Fibroblast of lung (primary cell): ENCODE measurements around the gene WDR36. TPM values are rescaled to one million over a fixed set of nuclear protein-coding genes. Genes with fewer than 3 reads are reported as not detected.

Experiments
- DNase-seq, 2 donors: peaks; one replicate each; pipeline versions ENCODE4 v3.0.0 to v3.0.0-alpha.2; 2010; ENCODE audit warnings: low read depth in 2 of 2
- H2AFZ ChIP-seq: 2 replicates; pipeline ENCODE4 v1.5.1; 2012; ENCODE audit warnings: low read length, control low read depth, inconsistent platforms
- H3K27ac ChIP-seq: 2 replicates; pipeline ENCODE4 v1.5.1; 2011; ENCODE audit warnings: low read length, control low read depth; ENCODE audit not compliant: insufficient read depth
- H3K27me3 ChIP-seq: 2 replicates; pipeline ENCODE4 v1.5.1; 2011; ENCODE audit warnings: mild to moderate bottlenecking, low read length; ENCODE audit not compliant: control insufficient read depth, insufficient read depth
- H3K36me3 ChIP-seq: 2 replicates; pipeline ENCODE4 v1.5.1; 2011; ENCODE audit warnings: low read length; ENCODE audit not compliant: control insufficient read depth, insufficient read depth
- H3K4me1 ChIP-seq: 2 replicates; pipeline ENCODE4 v1.5.1; 2011; ENCODE audit warnings: low read length; ENCODE audit not compliant: control insufficient read depth, insufficient read depth; ENCODE audit errors: extremely low read depth
- H3K4me2 ChIP-seq: 2 replicates; pipeline ENCODE4 v1.5.1; 2011; ENCODE audit warnings: low read length, control low read depth; ENCODE audit not compliant: insufficient read depth; ENCODE audit errors: extremely low read depth
- H3K4me3 ChIP-seq, 4 experiments: fragments of 200-600 bp in 1 of 4; sonication (generic) in 1 of 4; replicated peaks in 1 of 4; 2 replicates each; pipeline ENCODE4 v1.5.1; 2011 to 2016; ENCODE audit warnings: low read length in 4 of 4, low read depth in 3 of 4, mild to moderate bottlenecking in 3 of 4, control low read depth in 2 of 4, inconsistent platforms in 1 of 4, mixed read lengths in 1 of 4; ENCODE audit not compliant: insufficient read depth in 1 of 4; ENCODE audit errors: control extremely low read depth in 1 of 4
- H3K79me2 ChIP-seq: 2 replicates; pipeline ENCODE4 v1.5.1; 2012; ENCODE audit warnings: mild to moderate bottlenecking, low read length, inconsistent platforms; ENCODE audit not compliant: control insufficient read depth, insufficient read depth
- H3K9ac ChIP-seq: 2 replicates; pipeline ENCODE4 v1.5.1; 2011; ENCODE audit warnings: mild to moderate bottlenecking, low read length, control low read depth; ENCODE audit not compliant: insufficient read depth
- H3K9me3 ChIP-seq: 2 replicates; pipeline ENCODE4 v1.5.1; 2012; ENCODE audit warnings: low read depth, low read length; ENCODE audit not compliant: control insufficient read depth, insufficient read depth
- H4K20me1 ChIP-seq: 2 replicates; pipeline ENCODE4 v1.5.1; 2011; ENCODE audit warnings: low read length; ENCODE audit not compliant: control insufficient read depth, insufficient read depth; ENCODE audit errors: extremely low read depth
- EZH2 ChIP-seq: IDR thresholded peaks from 2 replicates; pipeline ENCODE4 v1.5.1; 2012; ENCODE audit warnings: low read length, control low read depth, mild to moderate bottlenecking; ENCODE audit errors: missing control alignments
- polyA plus RNA-seq, 2 donors: library from polyadenylated mRNA; depleted of rRNA in 1 of 2; stranded (reverse) in 1 of 2; unstranded in 1 of 2; fragments of >200 nt; gene quantifications; 2 replicates each; pipeline ENCODE4 v1.2.1, GENCODE V29; 2011 to 2012; ENCODE audit warnings: missing spikeins in 1 of 2
- total RNA-seq: library from RNA; depleted of rRNA; stranded (reverse); fragments of >200 nt; gene quantifications from 2 replicates; pipeline ENCODE4 v1.2.1, GENCODE V29; 2014
- TF ChIP-seq, protein P1 (sequence below), 2 donors: IDR thresholded peaks in 1 of 2; conservative IDR thresholded peaks in 1 of 2; 1 replicate in 1 of 2; 2 replicates in 1 of 2; pipeline ENCODE4 v1.5.1; 2011 to 2012; ENCODE audit warnings: low read length in 2 of 2, control low read depth in 1 of 2, inconsistent platforms in 1 of 2, low read depth in 1 of 2, mild to moderate bottlenecking in 1 of 2

The WDR36 gene
- total and polyA plus RNA-seq, 2 donors (not counting 1 experiment from before 2014, with no cell fraction given), result 34.7 to 55.8 TPM

GRCh38 chr5:111072949-111073682, 19.0 kb upstream of the WDR36 start:
- Histone ChIP-seq H3K9me3 (no peaks in the 10 kb centered on the region), H3K79me2 (peaks cover 8% of the 10 kb centered on the region), H3K4me1 (peaks cover 20% of the 10 kb centered on the region), H3K4me3 (peak overlapping the region; percentile 72 to 88 (median 83)), H3K27ac (peak overlapping the region; percentile 52), H3K36me3 (peaks cover 2% of the 10 kb centered on the region), H3K9ac (peak overlapping the region; percentile 55), H3K4me2 (peak overlapping the region; percentile 74), H2AFZ (peak overlapping the region; percentile 85), H3K27me3 (no peaks in the 10 kb centered on the region), H4K20me1 (no peaks in the 10 kb centered on the region)
- no peak for TF ChIP-seq EZH2
- TF ChIP-seq, protein P1, sequence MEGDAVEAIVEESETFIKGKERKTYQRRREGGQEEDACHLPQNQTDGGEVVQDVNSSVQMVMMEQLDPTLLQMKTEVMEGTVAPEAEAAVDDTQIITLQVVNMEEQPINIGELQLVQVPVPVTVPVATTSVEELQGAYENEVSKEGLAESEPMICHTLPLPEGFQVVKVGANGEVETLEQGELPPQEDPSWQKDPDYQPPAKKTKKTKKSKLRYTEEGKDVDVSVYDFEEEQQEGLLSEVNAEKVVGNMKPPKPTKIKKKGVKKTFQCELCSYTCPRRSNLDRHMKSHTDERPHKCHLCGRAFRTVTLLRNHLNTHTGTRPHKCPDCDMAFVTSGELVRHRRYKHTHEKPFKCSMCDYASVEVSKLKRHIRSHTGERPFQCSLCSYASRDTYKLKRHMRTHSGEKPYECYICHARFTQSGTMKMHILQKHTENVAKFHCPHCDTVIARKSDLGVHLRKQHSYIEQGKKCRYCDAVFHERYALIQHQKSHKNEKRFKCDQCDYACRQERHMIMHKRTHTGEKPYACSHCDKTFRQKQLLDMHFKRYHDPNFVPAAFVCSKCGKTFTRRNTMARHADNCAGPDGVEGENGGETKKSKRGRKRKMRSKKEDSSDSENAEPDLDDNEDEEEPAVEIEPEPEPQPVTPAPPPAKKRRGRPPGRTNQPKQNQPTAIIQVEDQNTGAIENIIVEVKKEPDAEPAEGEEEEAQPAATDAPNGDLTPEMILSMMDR (conservative IDR thresholded peaks at IDR 0.05 in 1 of 2, IDR thresholded peaks at IDR 0.05 in 1 of 2; ENCODE audit: low read depth in 1 of 2, low read length in 2 of 2), result peak; percentile 16 to 32
- DNase-seq, result peak in 1 of 2 donors; percentile 29

DNA sequence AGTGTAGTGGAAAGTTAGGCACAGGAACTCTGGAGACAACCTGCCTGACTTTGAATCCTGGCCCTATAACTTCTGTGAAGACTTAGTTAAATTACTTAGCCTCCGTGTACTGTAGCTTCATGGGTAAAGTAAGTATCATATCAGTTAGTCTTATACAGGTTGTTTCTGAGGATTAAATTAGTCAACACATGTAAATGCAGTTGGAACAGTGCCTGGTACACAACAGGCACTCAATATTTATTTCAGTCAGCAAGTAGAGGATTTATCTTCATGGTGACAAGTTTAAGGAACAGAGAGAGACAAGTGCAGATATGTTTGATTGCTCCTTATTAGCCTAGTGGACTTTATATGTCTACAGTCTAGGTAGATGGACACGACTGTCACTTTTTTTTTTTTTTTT, 17.9 kb upstream of the WDR36 start:
- Histone ChIP-seq H3K9ac (no peak overlapping the region), H3K27ac (no peak overlapping the region), H3K27me3 (no peaks in the 10 kb centered on the region), H3K36me3 (peaks cover 2% of the 10 kb centered on the region), H3K4me3 (peak overlapping the region; percentile 72 to 88 (median 83)), H3K4me2 (peak overlapping the region; percentile 74), H2AFZ (no peak overlapping the region), H3K9me3 (no peaks in the 10 kb centered on the region), H3K79me2 (peaks cover 8% of the 10 kb centered on the region), H4K20me1 (no peaks in the 10 kb centered on the region), H3K4me1 (peaks cover 20% of the 10 kb centered on the region)
- DNase-seq, result no peak
- TF ChIP-seq EZH2, result no peak
- TF ChIP-seq, protein P1 (conservative IDR thresholded peaks at IDR 0.05 in 1 of 2, IDR thresholded peaks at IDR 0.05 in 1 of 2; ENCODE audit: low read depth in 1 of 2, low read length in 2 of 2), result no peak

DNA sequence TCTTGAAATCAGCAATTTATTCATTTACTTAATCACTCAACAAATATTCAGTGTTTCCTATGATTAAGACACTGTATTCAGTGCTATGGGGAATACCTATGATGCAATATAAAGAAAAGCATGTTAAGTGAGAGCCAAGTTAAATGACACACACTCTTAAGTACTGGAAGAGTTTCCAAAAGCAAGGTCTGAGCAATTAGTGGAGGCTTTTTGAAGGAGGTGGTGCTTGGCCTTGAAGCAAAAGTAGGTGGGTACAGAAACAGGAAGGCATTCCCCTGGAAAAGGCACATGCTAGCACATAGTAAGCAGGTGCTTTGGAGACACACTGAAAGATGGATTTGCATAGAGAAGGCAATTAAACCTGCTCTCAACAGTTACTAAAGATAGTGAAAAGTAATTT, 16.6 kb upstream of the WDR36 start:
- Histone ChIP-seq H3K9me3 (no peaks in the 10 kb centered on the region), H3K79me2 (peaks cover 8% of the 10 kb centered on the region), H2AFZ (no peak overlapping the region), H3K27ac (no peak overlapping the region), H3K9ac (no peak overlapping the region), H3K27me3 (no peaks in the 10 kb centered on the region), H3K36me3 (peaks cover 2% of the 10 kb centered on the region), H3K4me2 (peak overlapping the region; percentile 65), H3K4me3 (peak overlapping the region; percentile 64 to 88 (median 76)), H4K20me1 (no peaks in the 10 kb centered on the region), H3K4me1 (peaks cover 14% of the 10 kb centered on the region)
- TF ChIP-seq, protein P1 (conservative IDR thresholded peaks at IDR 0.05 in 1 of 2, IDR thresholded peaks at IDR 0.05 in 1 of 2; ENCODE audit: low read depth in 1 of 2, low read length in 2 of 2), result no peak
- TF ChIP-seq EZH2, result no peak
- peak; percentile 95 to 96 for DNase-seq
